HFFc6 (cell line): ENCODE results near the gene PTPRN2. TPM values are rescaled to one million over a fixed set of nuclear protein-coding genes. Genes with fewer than 3 reads are reported as not detected.

Experiments
- DNase-seq: peaks from one replicate; pipeline ENCODE4 v3.0.0-alpha.2; 2018
- H3K27ac Mint-ChIP-seq: 2 replicates; pipeline ENCODE4 v1.8.0; 2020; ENCODE audit warnings: mild to moderate bottlenecking, mixed read lengths
- H3K27me3 Mint-ChIP-seq: 2 replicates; pipeline ENCODE4 v1.8.0; 2021; ENCODE audit warnings: mild to moderate bottlenecking, moderate library complexity, mixed read lengths; ENCODE audit not compliant: insufficient read depth
- H3K36me3 Mint-ChIP-seq: 2 replicates; pipeline ENCODE4 v1.8.0; 2021; ENCODE audit warnings: low read depth, mixed read lengths
- H3K4me1 Mint-ChIP-seq: 2 replicates; pipeline ENCODE4 v1.8.0; 2020; ENCODE audit warnings: low read depth, mixed read lengths
- H3K4me3 Mint-ChIP-seq: 2 replicates; pipeline ENCODE4 v1.8.0; 2020; ENCODE audit warnings: mild to moderate bottlenecking, moderate library complexity, mixed read lengths
- H3K9me3 Mint-ChIP-seq: 2 replicates; pipeline ENCODE4 v1.8.0; 2020; ENCODE audit warnings: mild to moderate bottlenecking, mixed read lengths
- total RNA-seq, 6 experiments: library from RNA; stranded (reverse); fragmentation: NEBNext Ultra II Directional; extraction: Animal tissue kit (Norgen Biotek cat#: 25700); gene quantifications; 2 replicates in 1 of 6; 3 replicates in 5 of 6; pipeline ENCODE4 v1.2.3, GENCODE V29; 2021
- TF ChIP-seq, protein P1 (sequence below): fragments of 200-600 bp; sonication (generic); IDR thresholded peaks from 2 replicates; pipeline ENCODE4 v1.5.0; 2021; ENCODE audit warnings: antibody characterized with exemption, mild to moderate bottlenecking

Gene PTPRN2
- total RNA-seq, 6 experiments from 2014 or later: 0.05 to 0.27 (median 0.23) TPM

DNA sequence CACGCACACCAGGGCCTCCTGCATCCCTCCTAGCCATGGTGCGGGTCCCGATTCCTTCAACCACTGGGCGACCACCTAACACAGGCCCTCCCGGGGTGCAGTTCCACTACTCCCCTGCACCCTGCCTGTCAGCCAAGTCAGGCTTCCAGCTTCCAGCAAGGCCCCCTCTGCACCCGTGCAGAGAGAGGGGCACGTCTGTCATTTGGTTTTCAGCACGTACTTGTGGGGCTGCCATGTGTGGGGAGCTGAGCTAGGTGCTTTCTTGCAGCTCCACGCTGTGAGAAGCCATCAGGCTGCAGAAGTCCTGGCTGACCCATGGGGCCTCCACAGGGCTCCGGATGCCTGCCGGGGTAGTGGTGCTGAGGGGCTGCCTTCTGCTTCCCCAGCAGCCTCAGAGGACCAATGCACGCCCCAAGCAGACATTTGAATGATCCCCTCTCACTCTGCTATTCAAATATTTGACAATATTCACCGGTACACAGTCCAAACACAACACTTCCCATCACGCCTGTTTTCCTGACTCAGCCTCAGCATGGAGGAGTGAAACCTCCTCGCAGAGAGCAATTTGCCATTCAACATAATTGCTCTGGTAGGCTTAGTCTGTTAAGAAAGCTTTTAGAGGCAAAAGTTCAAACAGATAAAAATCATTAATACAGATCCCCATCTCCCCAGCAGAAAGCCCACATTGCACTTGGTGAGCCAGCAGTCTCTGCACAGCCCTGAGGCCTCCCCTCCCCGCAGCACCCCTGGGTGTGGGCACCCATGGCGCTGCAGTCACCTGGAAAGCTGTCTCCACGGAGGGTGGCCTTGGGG is 449.9 kb downstream of the PTPRN2 start:
- H3K36me3 Mint-ChIP-seq: peaks cover 6% of the 10 kb centered on the region
- H3K27me3 Mint-ChIP-seq: peaks cover 4% of the 10 kb centered on the region; the same call in 1 of the 2 replicates
- DNase-seq: no peak
- H3K4me3 Mint-ChIP-seq: no peak overlapping the region
- H3K9me3 Mint-ChIP-seq: peaks cover 55% of the 10 kb centered on the region
- no peak overlapping the region for H3K27ac Mint-ChIP-seq
- H3K4me1 Mint-ChIP-seq: no peaks in the 10 kb centered on the region
- TF ChIP-seq, protein P1, sequence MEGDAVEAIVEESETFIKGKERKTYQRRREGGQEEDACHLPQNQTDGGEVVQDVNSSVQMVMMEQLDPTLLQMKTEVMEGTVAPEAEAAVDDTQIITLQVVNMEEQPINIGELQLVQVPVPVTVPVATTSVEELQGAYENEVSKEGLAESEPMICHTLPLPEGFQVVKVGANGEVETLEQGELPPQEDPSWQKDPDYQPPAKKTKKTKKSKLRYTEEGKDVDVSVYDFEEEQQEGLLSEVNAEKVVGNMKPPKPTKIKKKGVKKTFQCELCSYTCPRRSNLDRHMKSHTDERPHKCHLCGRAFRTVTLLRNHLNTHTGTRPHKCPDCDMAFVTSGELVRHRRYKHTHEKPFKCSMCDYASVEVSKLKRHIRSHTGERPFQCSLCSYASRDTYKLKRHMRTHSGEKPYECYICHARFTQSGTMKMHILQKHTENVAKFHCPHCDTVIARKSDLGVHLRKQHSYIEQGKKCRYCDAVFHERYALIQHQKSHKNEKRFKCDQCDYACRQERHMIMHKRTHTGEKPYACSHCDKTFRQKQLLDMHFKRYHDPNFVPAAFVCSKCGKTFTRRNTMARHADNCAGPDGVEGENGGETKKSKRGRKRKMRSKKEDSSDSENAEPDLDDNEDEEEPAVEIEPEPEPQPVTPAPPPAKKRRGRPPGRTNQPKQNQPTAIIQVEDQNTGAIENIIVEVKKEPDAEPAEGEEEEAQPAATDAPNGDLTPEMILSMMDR: no peak

DNA sequence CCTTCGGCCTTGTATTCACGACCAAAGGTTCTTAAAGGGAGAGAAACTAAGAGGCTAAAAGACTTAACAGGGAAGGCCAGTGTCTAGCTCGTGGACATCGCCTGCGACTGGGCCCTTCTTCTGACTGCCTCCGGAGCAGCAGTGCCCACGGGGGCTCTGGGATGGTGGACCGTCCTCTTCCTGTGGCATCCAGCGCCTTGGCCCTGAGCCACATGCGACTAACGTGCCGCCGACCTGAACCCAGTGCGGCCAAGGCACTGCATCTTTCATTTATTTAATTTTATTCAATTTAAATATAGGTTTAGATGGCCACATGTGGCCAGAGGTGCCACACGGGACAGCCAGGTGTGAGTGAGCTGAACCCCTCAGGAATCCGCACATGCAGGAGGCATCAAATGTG is 451.7 kb downstream of the PTPRN2 start:
- no peak for DNase-seq
- no peaks in the 10 kb centered on the region for H3K4me1 Mint-ChIP-seq
- H3K4me3 Mint-ChIP-seq: no peak overlapping the region
- H3K36me3 Mint-ChIP-seq: peaks cover 5% of the 10 kb centered on the region
- TF ChIP-seq, protein P1: no peak
- H3K27ac Mint-ChIP-seq: no peak overlapping the region
- H3K9me3 Mint-ChIP-seq: peaks cover 40% of the 10 kb centered on the region
- peaks cover 4% of the 10 kb centered on the region; the same call in 1 of the 2 replicates for H3K27me3 Mint-ChIP-seq

DNA sequence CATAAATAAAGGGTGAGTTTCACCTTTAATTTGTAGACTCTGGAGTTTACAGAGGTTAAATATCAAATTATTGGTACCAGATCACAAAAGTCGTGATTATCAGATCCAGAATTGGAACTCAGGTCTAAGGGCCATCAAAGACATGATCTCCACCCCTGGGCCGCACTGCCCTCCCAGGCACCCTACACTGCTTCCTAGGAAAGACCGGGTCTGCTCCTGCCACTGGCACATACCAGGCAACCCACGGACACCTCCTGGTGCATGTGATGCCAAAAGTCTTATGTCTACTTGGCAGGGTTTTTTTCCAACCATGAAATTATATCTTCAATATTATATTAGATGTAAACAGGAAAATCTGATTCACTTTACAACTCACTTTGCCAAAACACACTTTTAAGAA is 452.8 kb downstream of the PTPRN2 start:
- H3K27me3 Mint-ChIP-seq: peaks cover 4% of the 10 kb centered on the region; the same call in 1 of the 2 replicates
- no peak overlapping the region for H3K4me3 Mint-ChIP-seq
- DNase-seq: no peak
- peaks cover 28% of the 10 kb centered on the region for H3K9me3 Mint-ChIP-seq
- H3K27ac Mint-ChIP-seq: no peak overlapping the region
- no peaks in the 10 kb centered on the region for H3K4me1 Mint-ChIP-seq
- H3K36me3 Mint-ChIP-seq: peaks cover 5% of the 10 kb centered on the region
- TF ChIP-seq, protein P1: no peak

DNA sequence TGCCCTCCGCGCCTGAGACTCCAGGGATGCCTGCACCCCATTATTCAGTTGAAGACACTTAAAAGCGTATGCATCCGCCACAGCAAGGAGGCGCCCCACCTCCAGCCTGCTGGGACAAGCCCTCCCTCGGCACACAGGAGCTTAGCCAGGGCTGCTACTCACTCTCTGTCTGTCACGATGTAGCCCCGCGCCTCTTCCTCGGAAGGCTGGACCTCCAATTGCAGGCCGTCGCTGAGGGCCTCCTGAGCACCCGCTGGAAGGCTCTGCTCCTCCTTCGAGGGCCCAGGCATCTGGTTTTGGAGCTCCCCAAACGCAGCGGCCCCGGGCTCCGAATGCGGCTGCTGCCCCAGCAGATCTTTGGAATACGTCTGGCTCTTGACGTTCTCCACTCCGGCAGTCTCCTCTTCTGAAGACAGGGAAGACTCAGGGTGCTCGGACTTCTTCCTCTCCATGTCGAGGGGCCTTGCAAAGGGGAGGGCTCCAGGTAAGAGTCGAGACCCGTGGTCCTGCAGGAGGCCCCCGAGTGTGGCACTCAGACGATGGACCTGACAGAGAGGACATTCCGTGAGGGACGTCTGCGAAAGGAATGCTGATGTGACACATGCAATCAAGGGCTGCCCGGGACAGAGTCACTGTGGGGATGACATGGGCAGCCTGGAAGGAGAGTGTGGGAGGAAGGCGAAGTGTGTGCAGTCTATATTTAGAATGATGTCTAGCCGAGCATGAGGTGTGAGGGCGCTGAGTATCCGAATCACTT is 453.9 kb downstream of the PTPRN2 start:
- Mint-ChIP-seq H3K9me3 (peaks cover 17% of the 10 kb centered on the region), H3K27ac (no peak overlapping the region), H3K27me3 (peaks cover 2% of the 10 kb centered on the region; the same call in 1 of the 2 replicates), H3K36me3 (peaks cover 5% of the 10 kb centered on the region; the same call in 1 of the 2 replicates), H3K4me3 (no peak overlapping the region), H3K4me1 (no peaks in the 10 kb centered on the region)
- TF ChIP-seq, protein P1: no peak
- DNase-seq: no peak

DNA sequence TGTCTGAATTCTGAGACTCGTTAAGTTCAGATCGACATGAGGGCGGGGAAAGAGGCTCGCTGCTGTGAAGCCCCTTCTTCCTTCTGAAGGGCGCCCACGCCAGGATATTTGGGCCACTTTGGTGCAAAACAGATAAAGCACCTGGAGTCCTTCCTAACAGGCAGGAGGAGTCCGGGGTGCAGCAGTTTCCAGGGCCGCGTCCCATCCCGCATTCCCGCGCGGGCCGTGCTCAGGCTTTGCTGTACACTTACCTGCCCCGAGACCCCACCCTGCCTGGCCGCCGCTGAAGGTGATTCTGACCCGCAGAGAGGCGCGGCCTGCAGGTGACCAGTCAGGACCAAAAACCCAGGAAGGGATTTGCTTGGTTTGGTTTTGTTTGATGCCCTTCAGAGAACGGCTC is 454.6 kb downstream of the PTPRN2 start:
- TF ChIP-seq, protein P1: no peak
- no peak overlapping the region for H3K4me3 Mint-ChIP-seq
- no peak overlapping the region for H3K27ac Mint-ChIP-seq
- peaks cover 4% of the 10 kb centered on the region; the same call in 1 of the 2 replicates for H3K36me3 Mint-ChIP-seq
- H3K27me3 Mint-ChIP-seq: peaks cover 2% of the 10 kb centered on the region; the same call in 1 of the 2 replicates
- no peaks in the 10 kb centered on the region for H3K4me1 Mint-ChIP-seq
- no peak for DNase-seq
- H3K9me3 Mint-ChIP-seq: peaks cover 13% of the 10 kb centered on the region
